Measurements from ENCODE around the gene NATD1.

The NATD1 gene

DNA sequence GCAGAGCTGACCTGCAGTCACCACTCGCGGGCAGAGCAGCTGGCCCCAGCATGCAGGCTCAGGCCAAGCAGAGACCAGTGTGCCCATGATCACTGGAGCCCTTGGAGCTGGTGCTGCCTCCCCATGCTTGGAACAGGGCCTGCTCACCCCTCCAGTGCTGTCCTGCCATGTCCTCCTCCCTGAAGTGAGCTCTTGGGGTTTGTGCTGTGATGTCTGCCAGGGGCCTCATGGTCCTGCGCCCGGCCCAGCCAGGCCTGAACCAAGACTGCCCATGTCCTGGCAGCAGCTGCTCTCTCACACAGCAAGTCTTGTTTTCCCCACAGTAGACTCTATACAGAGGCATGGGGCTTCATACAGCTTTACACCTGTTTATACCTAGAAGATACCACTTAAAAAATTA lies 63.8 kb downstream of the NATD1 start:
- no peak for DNase-seq
